ENCODE results near the gene TMEM35B.
"Not testable (repeated sequence)": the region's sequence is repeated elsewhere in the genome, so short reads cannot be mapped to it uniquely, and the experiment has no call there.

The TMEM35B gene

DNA sequence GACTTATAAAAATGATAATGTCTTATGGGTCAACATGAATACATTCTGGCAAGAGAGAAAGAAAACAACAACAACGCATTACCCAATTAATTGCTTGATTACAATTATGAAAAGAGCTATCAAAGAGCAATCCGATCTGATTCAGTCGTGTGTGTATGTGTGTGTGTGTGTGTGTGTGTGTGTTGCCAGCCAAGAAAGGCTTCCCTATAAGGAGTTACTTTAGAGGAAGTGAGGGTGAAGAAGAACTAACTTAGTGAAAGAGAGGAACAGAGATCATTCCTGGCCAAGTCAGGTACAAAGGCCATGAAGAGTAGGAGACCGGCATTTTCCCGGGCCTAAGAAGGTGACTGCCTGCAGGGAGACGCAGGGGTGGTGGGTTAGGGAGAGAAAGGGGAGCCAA lies 9.4 kb downstream of the TMEM35B start:
- no peak for DNase-seq

DNA sequence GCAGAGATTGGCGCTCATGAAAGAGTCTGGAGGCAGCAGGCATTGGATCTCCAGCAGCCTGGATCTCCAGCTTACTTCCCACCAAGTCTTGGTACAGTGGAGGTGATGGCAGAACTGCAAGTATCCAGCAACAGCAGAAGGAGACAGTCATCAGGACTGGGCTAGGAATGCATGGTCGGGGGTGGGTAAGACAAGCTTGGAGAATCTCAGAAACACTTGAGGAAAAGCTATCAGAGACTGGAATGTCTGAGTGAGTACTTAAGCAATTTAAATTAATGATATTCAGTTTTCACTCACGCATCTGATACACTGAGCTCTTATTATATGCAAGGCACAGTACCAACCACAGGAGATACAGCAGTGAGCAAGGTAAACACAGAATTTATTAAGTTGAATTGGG lies 9.8 kb downstream of the TMEM35B start:
- no peak for DNase-seq

DNA sequence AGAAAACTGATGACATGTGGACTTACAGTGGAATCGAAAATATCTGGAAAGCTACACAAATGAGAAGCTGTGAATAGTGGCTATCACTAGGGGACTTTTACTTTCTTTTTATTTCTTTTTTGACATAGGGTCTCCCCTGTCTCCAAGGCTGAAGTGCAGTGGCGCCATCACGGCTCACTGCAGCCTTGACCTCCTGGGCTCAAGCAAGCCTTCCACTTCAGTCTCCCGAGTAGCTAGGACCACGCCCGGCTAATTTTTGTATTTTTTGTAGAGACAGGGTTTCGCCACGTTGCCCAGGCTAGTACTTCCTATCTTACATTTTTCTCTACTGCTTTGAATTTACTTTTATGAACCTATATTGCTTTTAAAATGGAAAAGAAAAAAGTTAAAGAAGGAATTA lies 10.5 kb downstream of the TMEM35B start:
- no peak for DNase-seq

GRCh38 chr1:34973326-34973725 lies 11.8 kb downstream of the TMEM35B start:
- no peak for DNase-seq

GRCh38 chr1:34970829-34971228 lies 14.3 kb downstream of the TMEM35B start:
- DNase-seq, result no peak

DNA sequence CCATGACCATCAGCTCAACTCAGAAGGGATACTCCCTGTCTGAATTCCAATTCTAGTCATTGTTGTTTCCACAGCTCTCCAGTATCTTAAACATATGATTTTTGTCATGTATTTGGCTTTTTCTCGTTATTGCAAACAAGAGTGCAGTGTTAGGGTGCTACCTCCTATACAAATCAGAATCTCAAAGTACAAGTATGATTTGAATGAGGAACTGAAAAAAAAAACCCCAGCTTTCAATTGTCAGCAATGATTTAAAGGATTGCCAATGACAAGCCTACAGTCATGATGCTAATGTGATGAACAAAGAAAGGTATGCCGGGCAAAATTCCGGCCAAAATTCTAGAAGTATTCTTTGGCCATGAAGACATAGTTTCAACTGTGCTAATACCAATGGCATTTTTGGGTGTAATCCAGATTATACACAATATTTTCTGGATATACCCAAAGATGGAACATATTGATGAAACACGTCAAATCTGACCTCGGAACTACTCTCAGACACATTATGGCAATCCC lies 14.9 kb downstream of the TMEM35B start:
- DNase-seq, result no peak

GRCh38 chr1:34968297-34968696 lies 16.9 kb downstream of the TMEM35B start:
- DNase-seq, result not testable (repeated sequence)

DNA sequence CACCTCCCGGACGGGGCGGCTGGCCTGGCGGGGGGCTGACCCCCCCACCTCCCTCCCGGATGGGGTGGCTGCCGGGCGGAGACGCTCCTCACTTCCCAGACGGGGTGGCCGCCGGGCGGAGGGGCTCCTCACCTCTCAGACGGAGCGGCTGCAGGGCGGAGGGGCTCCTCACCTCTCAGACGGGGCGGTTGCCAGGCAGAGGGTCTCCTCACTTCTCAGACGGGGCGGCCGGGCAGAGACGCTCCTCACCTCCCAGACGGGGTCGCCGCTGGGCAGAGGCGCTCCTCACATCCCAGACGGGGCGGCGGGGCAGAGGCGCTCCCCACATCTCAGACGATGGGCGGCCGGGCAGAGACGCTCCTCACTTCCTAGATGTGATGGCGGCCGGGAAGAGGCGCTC lies 17.5 kb downstream of the TMEM35B start:
- DNase-seq, result not testable (repeated sequence)

DNA sequence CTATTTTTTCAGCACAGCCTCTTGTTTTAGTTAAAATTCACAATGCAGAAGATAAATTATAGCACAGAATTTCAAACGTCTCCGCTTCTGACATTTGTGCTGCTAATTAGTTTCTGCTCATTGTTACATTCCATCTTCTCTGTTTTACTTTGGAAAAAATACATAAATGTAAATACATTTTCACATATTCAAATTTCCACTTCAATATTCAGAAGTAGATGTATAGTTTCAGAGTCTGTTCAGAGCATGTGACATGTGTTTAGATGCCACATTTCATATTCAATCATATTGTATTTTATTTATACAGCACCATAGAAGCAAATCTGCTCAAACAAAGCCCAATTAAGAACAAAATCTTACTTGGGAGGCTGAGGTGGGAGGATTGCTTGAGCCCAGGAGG lies 19.6 kb downstream of the TMEM35B start:
- no peak for DNase-seq

- no peak for DNase-seq
These were observed 34.7 kb downstream of the TMEM35B start for GRCh38 chr1:34950428-34950827.

DNA sequence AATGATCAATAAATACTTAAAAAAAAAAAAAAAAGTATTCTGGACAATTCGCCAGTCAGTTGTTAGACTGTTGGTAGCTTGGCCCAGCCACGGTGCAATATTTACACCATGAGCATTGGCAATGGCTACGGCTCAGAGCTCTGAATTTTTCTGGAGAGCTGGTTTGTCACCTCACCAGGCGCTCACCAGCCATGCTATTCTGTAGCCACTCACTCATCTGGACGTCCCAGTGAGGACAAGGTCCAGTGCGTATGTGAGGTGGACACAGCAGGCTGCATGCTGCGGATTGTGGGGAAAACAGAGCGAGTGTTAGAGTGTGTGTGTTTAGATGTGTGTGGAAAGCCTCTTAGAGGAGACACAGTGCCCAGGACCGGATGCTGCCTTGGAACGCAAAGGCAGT lies 36.4 kb downstream of the TMEM35B start:
- not testable (repeated sequence) for DNase-seq

GRCh38 chr1:34947641-34948314 lies 37.4 kb downstream of the TMEM35B start:
- DNase-seq, result not testable (repeated sequence)

GRCh38 chr1:34946211-34946610 lies 38.9 kb downstream of the TMEM35B start:
- no peak for DNase-seq

DNA sequence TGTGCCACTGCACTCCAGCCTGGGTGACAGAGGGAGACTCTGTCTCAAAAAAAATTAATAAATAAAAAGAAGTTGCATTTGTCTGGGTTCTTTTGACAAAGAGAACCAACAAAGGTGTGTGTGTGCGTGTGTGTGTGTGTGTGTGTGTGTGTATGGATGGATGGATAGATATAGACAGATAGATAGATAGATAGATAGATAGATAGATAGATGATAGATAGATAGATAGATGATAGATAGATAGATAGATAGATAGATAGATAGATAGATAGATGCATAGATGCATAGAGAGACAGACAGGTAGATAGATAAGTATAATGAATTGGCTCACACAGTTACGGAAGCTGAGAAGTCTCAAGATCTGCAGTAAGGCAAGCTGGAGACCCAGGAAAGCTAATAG lies 43.3 kb downstream of the TMEM35B start:
- not testable (repeated sequence) for DNase-seq
